SK-MEL-5 (cell line): ENCODE data around the gene ZNF605. TPM values are rescaled to one million over a fixed set of nuclear protein-coding genes. Genes with fewer than 3 reads are reported as not detected.

Experiments used
- DNase-seq: peaks from one replicate; pipeline ENCODE4 v3.0.0-alpha.2; 2016; ENCODE audit warnings: low read depth, low spot score
- in situ Hi-C: cut with HindIII; loops from 2 replicates; pipeline ENCODE4 v1.10.0; 2016; ENCODE audit warnings: low sequenced_read_pairs, high pct_unique_total_duplicates, low pct_unique_long_range_greater_than_20kb
- small RNA-seq, 2 experiments: library from RNA; depleted of rRNA; stranded (forward); fragments of <200 nt; gene quantifications; one replicate each; pipeline ENCODE3, GENCODE V24; 2014
- total RNA-seq: library from RNA; depleted of rRNA; stranded (reverse); fragments of >200 nt; shearing (Covaris generic); gene quantifications from 2 replicates; pipeline ENCODE4 v1.2.3, GENCODE V29; 2014; rRNA removed

ZNF605 gene
- total RNA-seq, 1 experiment from 2014 or later = 9.9 TPM

DNA sequence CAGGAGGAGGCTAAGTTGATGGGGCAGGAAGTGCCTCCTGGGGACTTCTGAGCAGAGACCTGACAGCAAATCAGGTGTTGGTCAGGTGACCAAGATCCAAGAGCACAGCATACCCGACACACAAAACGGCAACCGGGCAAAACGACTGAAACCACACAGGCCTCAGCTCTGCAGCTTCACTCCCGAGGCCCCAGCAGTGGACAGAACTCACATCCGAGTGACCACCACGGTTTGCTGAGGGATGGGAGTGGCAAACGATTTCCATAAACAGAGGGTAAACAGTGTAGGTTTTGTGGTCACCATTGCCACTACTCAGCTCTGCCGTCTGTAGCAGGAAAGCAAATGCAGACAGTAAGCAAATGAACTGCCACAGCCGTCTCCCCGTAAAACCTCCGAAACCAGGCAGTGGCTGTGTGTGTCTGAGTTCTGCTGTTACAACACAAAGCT, 83.1 kb downstream of the ZNF605 start:
- in situ Hi-C loops = no loop called here
- DNase-seq = no peak

DNA sequence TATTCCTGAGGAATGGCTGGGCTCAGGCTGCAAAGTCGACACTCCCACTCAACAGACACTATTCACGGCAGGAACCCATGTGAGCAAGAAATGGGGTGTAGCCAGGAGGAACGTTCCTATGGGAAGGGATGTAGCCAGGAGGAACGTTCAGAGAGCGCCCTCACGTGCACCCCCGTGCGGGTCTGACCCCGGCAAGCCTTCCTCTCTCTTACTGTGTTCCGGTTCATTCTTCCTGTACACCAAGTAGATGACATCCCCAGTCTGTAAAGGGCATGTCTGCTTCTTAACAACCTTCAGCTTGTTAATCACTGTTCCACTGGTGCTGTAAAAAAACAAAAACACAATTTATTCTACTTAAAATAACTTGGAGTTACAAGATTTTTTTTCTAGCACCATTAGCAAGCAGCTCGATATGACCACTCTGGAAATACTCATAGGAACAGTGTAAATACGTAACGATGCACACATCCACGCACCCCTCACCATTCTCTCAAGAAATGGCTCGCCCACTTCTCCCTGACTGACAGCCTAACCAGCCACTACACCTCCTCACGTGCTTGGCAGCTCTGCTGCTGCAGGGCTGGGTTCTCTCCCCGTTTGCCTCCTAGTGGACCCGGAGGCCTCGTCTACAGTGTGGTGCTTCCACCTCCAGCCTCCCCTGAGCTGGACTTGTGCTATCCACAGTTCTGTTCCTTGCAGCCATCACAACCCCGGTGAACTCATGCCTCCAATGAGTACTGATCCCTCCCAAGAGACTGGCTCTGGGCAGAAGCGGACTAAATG, 83.8 kb downstream of the ZNF605 start:
- DNase-seq = no peak
- in situ Hi-C loops = no loop called here

DNA sequence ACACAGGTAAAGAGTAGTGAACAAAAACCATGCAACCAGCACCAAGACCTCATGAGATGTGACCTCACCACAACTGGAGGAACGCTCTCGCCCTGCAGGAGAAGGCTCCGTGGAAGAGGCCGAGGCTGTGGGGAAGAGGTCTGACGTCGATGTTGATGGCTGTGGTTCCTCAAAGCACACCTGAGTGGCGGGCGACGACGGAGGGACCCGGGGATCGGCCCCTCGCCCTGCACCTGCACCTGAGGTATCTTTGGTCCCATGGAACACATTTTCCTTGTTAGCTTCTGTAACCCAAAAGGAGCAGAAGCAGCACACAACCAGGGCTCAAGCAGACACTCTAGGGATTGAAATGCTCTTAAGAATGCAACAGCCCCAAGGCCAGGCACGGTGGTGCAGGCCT, 86.6 kb downstream of the ZNF605 start:
- in situ Hi-C loops = no loop called here
- DNase-seq = no peak

Small RNA genes lying within 50 kb of the gene (small RNA-seq; reads per million reads assigned to genes)
- gene RNU4ATAC12P = 0 to 0.14 reads per million in 2 experiments

Other genes with a start within 250 kb of the ZNF605 start
- 46.6 and 54.9 TPM in 2 replicates for gene PGAM5, start 245.5 kb downstream of the ZNF605 start, total RNA-seq
- 48.1 and 52.4 TPM in 2 replicates for gene ANKLE2, start 194.5 kb downstream of the ZNF605 start, total RNA-seq
- gene GOLGA3, start 127.4 kb downstream of the ZNF605 start, total RNA-seq = 37.7 and 44.4 TPM in 2 replicates
- 24.5 and 25.8 TPM in 2 replicates for gene CHFR, start 68.7 kb downstream of the ZNF605 start, total RNA-seq
- 9.7 and 12.9 TPM in 2 replicates for gene ZNF26, start 30.1 kb upstream of the ZNF605 start, total RNA-seq
- gene ZNF84, start 81.2 kb upstream of the ZNF605 start, total RNA-seq = 22.0 and 27.2 TPM in 2 replicates
- gene ZNF140, start 124.6 kb upstream of the ZNF605 start, total RNA-seq = 21.5 and 24.8 TPM in 2 replicates
- gene ZNF891, start 174.0 kb upstream of the ZNF605 start, total RNA-seq = 1.3 and 1.4 TPM in 2 replicates
- gene ZNF10, start 174.3 kb upstream of the ZNF605 start, total RNA-seq = 3.5 and 4.0 TPM in 2 replicates
- 34.0 and 35.5 TPM in 2 replicates for gene ZNF268, start 225.2 kb upstream of the ZNF605 start, total RNA-seq